Measurements from ENCODE around the gene PRELP.

Gene PRELP

GRCh38 chr1:203475012-203475981 is at the start of gene PRELP:
TSS of gene PRELP (plus strand) at chr1:203475806. CDS start at chr1:203483185, 7,379 bp downstream.
- no peak within 1 kb of the TSS for H3K4me3 ChIP-seq (ENCODE audit: low read depth, low read length)

GRCh38 chr1:203426366-203426765 is 49.2 kb upstream of the PRELP start:
- H3K4me3 ChIP-seq (ENCODE audit: low read depth, low read length): no peak overlapping the region
- TF ChIP-seq, protein P1, sequence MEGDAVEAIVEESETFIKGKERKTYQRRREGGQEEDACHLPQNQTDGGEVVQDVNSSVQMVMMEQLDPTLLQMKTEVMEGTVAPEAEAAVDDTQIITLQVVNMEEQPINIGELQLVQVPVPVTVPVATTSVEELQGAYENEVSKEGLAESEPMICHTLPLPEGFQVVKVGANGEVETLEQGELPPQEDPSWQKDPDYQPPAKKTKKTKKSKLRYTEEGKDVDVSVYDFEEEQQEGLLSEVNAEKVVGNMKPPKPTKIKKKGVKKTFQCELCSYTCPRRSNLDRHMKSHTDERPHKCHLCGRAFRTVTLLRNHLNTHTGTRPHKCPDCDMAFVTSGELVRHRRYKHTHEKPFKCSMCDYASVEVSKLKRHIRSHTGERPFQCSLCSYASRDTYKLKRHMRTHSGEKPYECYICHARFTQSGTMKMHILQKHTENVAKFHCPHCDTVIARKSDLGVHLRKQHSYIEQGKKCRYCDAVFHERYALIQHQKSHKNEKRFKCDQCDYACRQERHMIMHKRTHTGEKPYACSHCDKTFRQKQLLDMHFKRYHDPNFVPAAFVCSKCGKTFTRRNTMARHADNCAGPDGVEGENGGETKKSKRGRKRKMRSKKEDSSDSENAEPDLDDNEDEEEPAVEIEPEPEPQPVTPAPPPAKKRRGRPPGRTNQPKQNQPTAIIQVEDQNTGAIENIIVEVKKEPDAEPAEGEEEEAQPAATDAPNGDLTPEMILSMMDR (IDR thresholded peaks at IDR 0.05; ENCODE audit: low read depth, low read length): no peak

More at GRCh38 chr1:203475012-203475981, at the start of gene PRELP:
- TF ChIP-seq, protein P1 (IDR thresholded peaks at IDR 0.05; ENCODE audit: low read depth, low read length): no peak

- TF ChIP-seq, protein P1 (IDR thresholded peaks at IDR 0.05; ENCODE audit: low read depth, low read length): no peak
- no peak overlapping the region for H3K4me3 ChIP-seq (ENCODE audit: low read depth, low read length)
These were observed 48.7 kb upstream of the PRELP start for GRCh38 chr1:203426870-203427269.

DNA sequence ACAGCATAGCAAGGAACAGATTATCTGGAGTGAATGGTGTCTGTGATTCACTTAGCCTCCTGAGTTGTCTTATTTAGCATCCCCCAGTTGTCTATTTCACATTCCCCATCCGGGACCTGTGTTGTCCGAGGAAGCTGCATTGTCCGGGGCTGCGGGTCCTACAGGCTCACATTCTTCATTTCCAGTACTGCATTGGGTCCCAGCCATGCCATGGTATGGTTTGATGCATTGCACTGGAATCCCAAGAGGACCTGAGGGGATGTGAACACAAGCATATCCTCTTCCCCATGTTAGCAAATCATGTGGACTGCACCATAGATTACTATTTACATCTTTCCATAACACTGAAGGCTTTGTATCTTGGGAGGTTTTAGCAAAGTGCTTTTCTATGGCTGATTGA is 48.2 kb upstream of the PRELP start:
- no peak overlapping the region for H3K4me3 ChIP-seq (ENCODE audit: low read depth, low read length)
- TF ChIP-seq, protein P1 (IDR thresholded peaks at IDR 0.05; ENCODE audit: low read depth, low read length): no peak

- H3K4me3 ChIP-seq (ENCODE audit: low read depth, low read length): no peak overlapping the region
- TF ChIP-seq, protein P1 (IDR thresholded peaks at IDR 0.05; ENCODE audit: low read depth, low read length): no peak
These were observed 46.5 kb upstream of the PRELP start for GRCh38 chr1:203428981-203429599.

GRCh38 chr1:203435615-203436014 is 40.0 kb upstream of the PRELP start:
- TF ChIP-seq, protein P1 (IDR thresholded peaks at IDR 0.05; ENCODE audit: low read depth, low read length): no peak
- H3K4me3 ChIP-seq (ENCODE audit: low read depth, low read length): no peak overlapping the region

All from WI38 (cell line).